LNCaP clone FGC (cell line): ENCODE results near the gene CPEB1.
"Not testable (repeated sequence)": the region's sequence is repeated elsewhere in the genome, so short reads cannot be mapped to it uniquely, and the experiment has no call there.

Experiments
- DNase-seq: peaks from one replicate; pipeline ENCODE4 v3.0.0-alpha.2; 2011; ENCODE audit warnings: low read depth
- H3K4me3 ChIP-seq: 2 replicates; pipeline ENCODE4 v1.5.1; 2011; ENCODE audit warnings: mild to moderate bottlenecking, low read depth, low read length, control low read depth
- TF ChIP-seq, protein P1 (sequence below): IDR thresholded peaks from 2 replicates; pipeline ENCODE4 v1.5.1; 2012; ENCODE audit warnings: mild to moderate bottlenecking; ENCODE audit not compliant: control insufficient read depth, insufficient read depth; ENCODE audit errors: extremely low read depth

The CPEB1 gene

DNA sequence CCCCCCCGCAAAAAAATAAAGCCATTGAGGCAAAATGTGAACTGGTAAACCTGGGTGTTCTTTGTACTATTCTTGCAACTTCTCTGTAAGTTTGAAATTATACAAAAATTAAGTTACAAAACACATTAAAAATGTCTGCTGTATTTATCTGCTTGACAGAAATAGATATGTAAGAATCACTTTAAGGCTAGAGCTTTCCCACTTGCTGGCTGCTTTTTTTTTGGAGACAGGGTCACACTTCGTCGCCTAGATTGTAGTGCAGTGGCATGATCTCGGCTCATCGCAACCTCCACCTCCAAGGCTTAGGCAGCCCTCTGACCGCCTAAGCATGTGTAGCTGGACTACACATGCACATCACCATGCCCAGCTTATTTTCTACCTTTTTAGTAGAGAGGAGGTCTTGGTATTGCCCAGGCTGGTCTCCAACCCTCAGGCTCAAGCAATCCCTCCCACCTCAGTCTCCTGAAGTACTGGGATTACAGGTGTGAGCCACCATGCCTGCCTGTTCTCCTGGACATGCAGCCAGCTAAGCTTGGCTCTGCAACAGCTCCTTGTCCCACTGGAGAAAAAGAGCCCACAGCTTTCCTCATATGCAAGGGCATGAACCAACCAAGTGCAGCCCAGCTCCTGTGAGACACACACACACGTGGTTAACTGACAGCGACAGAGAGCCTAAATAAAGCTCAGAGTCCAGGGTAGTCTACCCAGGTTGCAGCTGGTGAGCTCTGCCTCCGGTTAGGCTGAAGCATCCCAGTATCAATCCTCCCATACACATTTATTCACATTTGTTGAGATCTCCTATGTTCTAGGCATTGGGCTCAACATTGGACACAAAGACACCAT is 111.4 kb downstream of the CPEB1 start:
- DNase-seq = no peak
- no peak overlapping the region for H3K4me3 ChIP-seq
- TF ChIP-seq, protein P1, sequence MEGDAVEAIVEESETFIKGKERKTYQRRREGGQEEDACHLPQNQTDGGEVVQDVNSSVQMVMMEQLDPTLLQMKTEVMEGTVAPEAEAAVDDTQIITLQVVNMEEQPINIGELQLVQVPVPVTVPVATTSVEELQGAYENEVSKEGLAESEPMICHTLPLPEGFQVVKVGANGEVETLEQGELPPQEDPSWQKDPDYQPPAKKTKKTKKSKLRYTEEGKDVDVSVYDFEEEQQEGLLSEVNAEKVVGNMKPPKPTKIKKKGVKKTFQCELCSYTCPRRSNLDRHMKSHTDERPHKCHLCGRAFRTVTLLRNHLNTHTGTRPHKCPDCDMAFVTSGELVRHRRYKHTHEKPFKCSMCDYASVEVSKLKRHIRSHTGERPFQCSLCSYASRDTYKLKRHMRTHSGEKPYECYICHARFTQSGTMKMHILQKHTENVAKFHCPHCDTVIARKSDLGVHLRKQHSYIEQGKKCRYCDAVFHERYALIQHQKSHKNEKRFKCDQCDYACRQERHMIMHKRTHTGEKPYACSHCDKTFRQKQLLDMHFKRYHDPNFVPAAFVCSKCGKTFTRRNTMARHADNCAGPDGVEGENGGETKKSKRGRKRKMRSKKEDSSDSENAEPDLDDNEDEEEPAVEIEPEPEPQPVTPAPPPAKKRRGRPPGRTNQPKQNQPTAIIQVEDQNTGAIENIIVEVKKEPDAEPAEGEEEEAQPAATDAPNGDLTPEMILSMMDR = no peak

DNA sequence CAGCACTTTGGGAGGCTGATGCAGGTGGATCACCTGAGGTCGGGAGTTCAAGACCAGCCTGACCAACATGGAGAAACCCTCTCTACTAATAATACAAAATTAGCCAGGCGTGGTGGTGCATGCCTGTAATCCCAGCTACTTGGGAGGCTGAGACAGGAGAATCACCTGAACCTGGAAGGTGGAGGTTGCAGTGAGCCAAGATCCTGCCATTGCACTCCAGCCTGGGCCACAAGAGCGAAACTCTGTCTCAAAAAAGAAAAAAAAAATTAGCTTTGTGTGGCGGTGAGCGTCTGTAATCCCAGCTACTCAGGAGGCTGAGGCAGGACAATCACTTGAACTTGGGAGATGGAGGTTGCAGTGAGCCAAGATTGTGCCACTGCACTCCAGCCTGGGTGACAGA is 112.0 kb downstream of the CPEB1 start:
- not testable (repeated sequence) for DNase-seq, H3K4me3 ChIP-seq

DNA sequence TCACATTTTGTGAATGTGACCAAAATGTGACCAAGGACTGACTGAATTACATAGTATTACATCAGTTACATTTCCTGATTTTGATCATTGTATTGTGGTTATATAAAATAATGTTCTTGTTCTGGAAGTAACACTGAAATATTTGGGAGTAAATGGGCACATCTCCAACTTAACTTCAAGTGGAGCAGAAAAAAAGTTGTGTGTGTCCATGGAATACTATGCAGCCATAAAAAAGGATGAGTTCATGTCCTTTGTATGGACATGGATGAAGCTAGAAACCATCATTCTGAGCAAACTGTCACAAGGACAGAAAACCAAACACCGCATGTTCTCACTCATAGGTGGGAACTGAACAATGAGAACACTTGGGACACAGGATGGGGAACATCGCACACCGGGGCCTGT is 112.7 kb downstream of the CPEB1 start:
- DNase-seq, H3K4me3 ChIP-seq: not testable (repeated sequence)

DNA sequence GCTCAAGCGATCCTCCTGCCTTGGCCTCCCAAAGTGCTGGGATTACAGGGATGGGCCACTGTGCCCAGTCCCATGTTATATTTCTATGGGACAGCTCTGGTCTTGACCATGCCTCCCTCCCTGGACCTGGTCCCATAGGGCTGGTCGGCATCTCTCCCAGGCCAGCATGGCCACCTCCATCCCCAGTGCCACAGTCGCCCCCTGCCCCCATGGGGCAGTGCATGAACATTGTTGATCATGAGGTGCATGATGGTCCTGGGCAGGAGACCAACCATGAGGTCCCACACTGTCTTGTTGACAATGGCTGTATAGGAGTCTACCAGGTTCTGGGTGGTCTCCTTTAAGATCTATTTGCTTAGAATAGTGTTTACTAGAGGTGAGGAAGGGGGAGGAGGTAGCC is 113.4 kb downstream of the CPEB1 start:
- no peak for DNase-seq
- TF ChIP-seq, protein P1 = no peak
- H3K4me3 ChIP-seq = no peak overlapping the region

DNA sequence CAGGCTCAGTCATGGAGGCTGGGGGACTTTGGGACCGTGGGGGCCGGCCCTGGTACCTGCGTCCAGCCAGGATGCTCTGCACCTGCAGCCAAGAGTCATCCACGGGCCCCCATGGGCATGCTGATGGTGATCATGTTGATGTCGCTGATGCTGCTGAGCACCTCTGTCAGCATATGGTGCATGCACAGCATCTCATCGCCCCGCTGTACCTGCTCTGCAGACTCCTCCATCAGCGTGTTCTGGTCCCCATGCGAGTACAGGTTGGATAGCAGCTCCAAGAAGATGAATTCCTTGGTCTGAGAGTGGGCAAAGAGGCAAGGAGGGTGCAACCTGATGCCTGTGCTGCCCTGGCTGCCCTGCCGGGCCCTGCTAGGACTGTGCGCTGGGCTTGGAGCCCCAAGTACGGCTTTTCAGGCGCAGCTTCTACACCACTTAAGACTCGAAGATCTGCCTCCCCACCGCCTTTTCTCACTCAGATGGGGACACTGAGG is 114.1 kb downstream of the CPEB1 start:
- TF ChIP-seq, protein P1 = no peak
- H3K4me3 ChIP-seq = no peak overlapping the region
- DNase-seq = no peak

DNA sequence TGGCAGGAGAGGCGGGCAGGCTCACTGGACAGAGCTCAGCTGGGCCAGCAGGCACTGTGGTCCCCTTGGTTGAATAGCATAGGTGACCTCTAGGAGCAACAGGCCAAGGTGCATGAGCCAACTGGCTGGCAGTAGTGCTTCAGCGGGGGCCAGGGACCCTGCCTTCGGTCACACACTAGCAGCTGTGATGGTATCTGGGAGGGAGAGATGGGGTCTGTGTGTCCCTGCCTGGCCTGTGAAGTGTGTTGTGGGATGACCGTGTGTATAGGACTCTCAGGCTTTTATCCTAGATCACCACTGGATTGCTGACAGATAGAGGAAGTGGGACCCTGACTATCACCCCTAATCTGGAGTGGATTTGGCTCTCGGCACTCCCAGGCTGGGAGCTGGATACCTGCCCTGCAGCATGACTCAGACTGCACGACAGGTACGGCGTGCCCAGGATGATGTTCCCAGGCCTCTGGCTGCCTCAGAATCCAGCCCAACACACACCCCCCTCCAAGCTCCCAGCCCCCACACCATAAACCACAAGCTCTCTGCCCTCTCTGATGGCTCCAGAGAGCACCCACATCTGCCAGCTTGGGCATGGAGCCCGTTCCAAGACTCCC is 114.7 kb downstream of the CPEB1 start:
- H3K4me3 ChIP-seq = no peak overlapping the region
- TF ChIP-seq, protein P1 = no peak
- DNase-seq = no peak

DNA sequence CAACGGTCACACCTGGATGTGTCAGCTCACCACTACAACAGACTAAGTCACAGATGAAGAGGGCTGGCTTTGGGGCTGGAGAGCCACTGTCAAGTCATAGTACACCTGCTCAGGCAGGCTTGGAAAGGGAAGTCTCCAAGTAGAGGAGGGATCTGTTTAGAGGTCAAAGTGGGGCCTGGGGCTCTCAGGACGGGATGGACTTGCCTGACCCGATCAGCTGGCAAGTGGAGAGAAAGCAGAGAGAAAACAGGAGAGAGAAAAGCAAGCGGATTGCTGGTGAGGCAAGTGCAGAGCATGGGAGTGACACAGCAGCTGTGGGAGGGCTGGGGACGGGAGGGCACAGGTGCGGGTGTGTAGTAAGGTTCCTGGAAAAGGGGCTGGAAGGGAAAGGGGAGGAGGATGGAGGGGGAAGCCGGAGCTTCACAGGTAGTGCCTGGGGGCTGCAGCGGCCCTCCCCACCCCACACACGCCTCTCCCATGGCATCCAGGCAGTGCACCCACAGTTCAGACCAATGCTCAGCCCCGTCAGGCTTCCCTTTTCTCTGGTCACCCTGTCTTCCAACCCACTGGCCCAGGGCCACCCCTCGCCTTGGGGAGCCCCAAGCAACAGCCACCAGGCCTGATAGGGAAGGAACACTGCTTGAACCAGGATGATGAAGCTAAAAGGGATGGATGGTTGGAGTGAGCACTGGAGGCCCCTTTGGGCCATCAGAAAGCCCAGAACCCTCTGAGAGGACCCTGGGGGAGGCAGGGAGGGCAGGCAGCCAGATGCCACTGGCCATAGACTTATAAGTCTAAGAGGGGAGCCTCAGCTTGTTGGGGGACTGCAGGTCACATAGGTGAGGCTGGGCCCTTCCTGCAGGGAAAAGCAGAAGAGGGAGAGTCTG is 115.4 kb downstream of the CPEB1 start:
- DNase-seq = no peak
- no peak overlapping the region for H3K4me3 ChIP-seq
- TF ChIP-seq, protein P1 = no peak
